IMR-90 (cell line): ENCODE results near the gene MTMR3. TPM values are rescaled to one million over a fixed set of nuclear protein-coding genes. Genes with fewer than 3 reads are reported as not detected.

Source experiments
- ATAC-seq: fragments of 200-7000 bp; cut with Tn5 transposase; 2 replicates; pipeline ENCODE4 v1.9.1; 2020; ENCODE audit warnings: low read depth, mild to moderate bottlenecking, moderate library complexity
- BruUV-seq: library from RNA; stranded (reverse); fragments of 400-500 nt; replicated peaks from 2 replicates; lab custom pipeline; 2021; lab: Mats Ljungman, UMichigan
- CTCF ChIA-PET: fragments of 300-600 bp; formaldehyde crosslinking; extraction: SDS; loops from one replicate; lab custom pipeline; 2021; ENCODE audit warnings: antibody characterized with exemption; lab: Yijun Ruan, JAX
- POLR2A ChIA-PET: fragments of 300-600 bp; sonication (Branson Sonifier 250); formaldehyde crosslinking; loops from one replicate; lab custom pipeline; 2022; ENCODE audit warnings: antibody characterized with exemption; ENCODE audit not compliant: unreplicated experiment; lab: Charles Lee
- DNase-seq: peaks from one replicate; pipeline ENCODE4 v3.0.0; 2013
- H2AFZ ChIP-seq: replicated peaks from 2 replicates; pipeline ENCODE3; 2013; ENCODE audit warnings: low read length, mild to moderate bottlenecking; ENCODE audit not compliant: poor library complexity
- H2AK5ac ChIP-seq: 2 replicates; pipeline ENCODE4 v1.6.1; 2013; ENCODE audit warnings: low read depth, low read length, inconsistent platforms
- H2AK9ac ChIP-seq: replicated peaks from 2 replicates; pipeline ENCODE3; 2013; ENCODE audit warnings: mild to moderate bottlenecking, low read depth, low read length, moderate library complexity; ENCODE audit not compliant: poor library complexity
- H2BK120ac ChIP-seq: 2 replicates; pipeline ENCODE4 v1.6.1; 2013; ENCODE audit warnings: low read depth, low read length, inconsistent platforms
- H2BK15ac ChIP-seq: 3 replicates; pipeline ENCODE4 v1.6.1; 2013; ENCODE audit warnings: low read depth, low read length, inconsistent platforms
- H2BK20ac ChIP-seq: 2 replicates; pipeline ENCODE4 v1.6.1; 2013; ENCODE audit warnings: low read depth, mild to moderate bottlenecking, inconsistent platforms, low read length, moderate library complexity
- H2BK5ac ChIP-seq: 2 replicates; pipeline ENCODE4 v1.6.1; 2013; ENCODE audit warnings: mild to moderate bottlenecking, low read depth, low read length, inconsistent platforms; ENCODE audit not compliant: poor library complexity, severe bottlenecking
- H3K14ac ChIP-seq: replicated peaks from 2 replicates; pipeline ENCODE4 v1.6.1; 2013; ENCODE audit warnings: low read depth, low read length, inconsistent platforms
- H3K18ac ChIP-seq: 2 replicates; pipeline ENCODE4 v1.6.1; 2013; ENCODE audit warnings: low read depth, low read length, control low read depth
- H3K23ac ChIP-seq: 2 replicates; pipeline ENCODE4 v1.6.1; 2013; ENCODE audit warnings: low read depth, low read length, inconsistent platforms
- H3K27ac ChIP-seq: 2 replicates; pipeline ENCODE4 v1.5.1; 2013; ENCODE audit warnings: mild to moderate bottlenecking, control low read depth, low read length; ENCODE audit not compliant: insufficient read depth
- H3K27me3 ChIP-seq: 2 replicates; pipeline ENCODE4 v1.6.1; 2013; ENCODE audit warnings: low read length; ENCODE audit not compliant: control insufficient read depth, insufficient read depth
- H3K36me3 ChIP-seq: 2 replicates; pipeline ENCODE4 v1.6.1; 2013; ENCODE audit warnings: low read length, mixed read lengths; ENCODE audit not compliant: control insufficient read depth, insufficient read depth
- H3K4ac ChIP-seq: 2 replicates; pipeline ENCODE4 v1.6.1; 2013; ENCODE audit warnings: low read depth, low read length, inconsistent platforms
- H3K4me1 ChIP-seq: 2 replicates; pipeline ENCODE4 v1.6.1; 2013; ENCODE audit warnings: low read length, mixed read lengths; ENCODE audit not compliant: control insufficient read depth, insufficient read depth
- H3K4me2 ChIP-seq: 2 replicates; pipeline ENCODE4 v1.6.1; 2013; ENCODE audit warnings: low read depth, mild to moderate bottlenecking, control low read depth, low read length, moderate library complexity
- H3K4me3 ChIP-seq: 2 replicates; pipeline ENCODE4 v1.5.1; 2013; ENCODE audit warnings: low read depth, mild to moderate bottlenecking, control low read depth, low read length, moderate library complexity; ENCODE audit not compliant: insufficient read depth
- H3K56ac ChIP-seq: 2 replicates; pipeline ENCODE4 v1.6.1; 2013; ENCODE audit warnings: low read length, inconsistent platforms; ENCODE audit not compliant: insufficient read depth; ENCODE audit errors: extremely low read depth
- H3K79me1 ChIP-seq, 2 experiments: 2 replicates each; pipeline ENCODE4 v1.6.1; 2013; ENCODE audit warnings: low read length in 2 of 2, inconsistent platforms in 1 of 2, low read depth in 1 of 2
- H3K9ac ChIP-seq: 2 replicates; pipeline ENCODE4 v1.6.1; 2013; ENCODE audit warnings: low read depth, low read length, control low read depth
- H3K9me1 ChIP-seq: 2 replicates; pipeline ENCODE4 v1.6.1; 2013; ENCODE audit warnings: low read length, inconsistent platforms; ENCODE audit not compliant: insufficient read depth
- H3K9me3 ChIP-seq: 2 replicates; pipeline ENCODE4 v1.6.1; 2013; ENCODE audit warnings: low read length; ENCODE audit not compliant: control insufficient read depth, insufficient read depth
- H4K20me1 ChIP-seq: 2 replicates; pipeline ENCODE4 v1.6.1; 2013; ENCODE audit warnings: low read length, inconsistent platforms; ENCODE audit not compliant: insufficient read depth
- H4K5ac ChIP-seq: 2 replicates; pipeline ENCODE4 v1.6.1; 2013; ENCODE audit warnings: mild to moderate bottlenecking, low read depth, low read length, control low read depth
- H4K8ac ChIP-seq, 2 experiments: 2 replicates each; pipeline ENCODE4 v1.6.1; 2013; ENCODE audit warnings: low read depth in 2 of 2, low read length in 2 of 2, control low read depth in 1 of 2, inconsistent platforms in 1 of 2
- H4K91ac ChIP-seq: 2 replicates; pipeline ENCODE4 v1.6.1; 2013; ENCODE audit warnings: low read depth, low read length, inconsistent platforms; ENCODE audit not compliant: insufficient read depth
- BHLHE40 ChIP-seq: fragments of 150-350 bp; IDR thresholded peaks from 2 replicates; pipeline ENCODE4 v1.6.1; 2016; ENCODE audit warnings: mild to moderate bottlenecking, low read depth, low read length
- CEBPB ChIP-seq: IDR thresholded peaks from 2 replicates; pipeline ENCODE4 v1.6.1; 2012; ENCODE audit warnings: low read depth, low read length, improper control_type of control experiment
- CHD1 ChIP-seq: IDR thresholded peaks from 2 replicates; pipeline ENCODE4 v1.6.1; 2012; ENCODE audit warnings: low read depth, low read length, improper control_type of control experiment
- CTCF ChIP-seq: conservative IDR thresholded peaks from 2 replicates; pipeline ENCODE4 v1.5.1; 2012; ENCODE audit warnings: mild to moderate bottlenecking, low read depth, low read length, improper control_type of control experiment
- FOS ChIP-seq: fragments of 150-350 bp; IDR thresholded peaks from 2 replicates; pipeline ENCODE4 v1.6.1; 2016; ENCODE audit warnings: low read depth, low read length
- MAFK ChIP-seq: IDR thresholded peaks from 2 replicates; pipeline ENCODE4 v1.6.1; 2012; ENCODE audit warnings: low read depth, low read length, improper control_type of control experiment
- MAZ ChIP-seq: IDR thresholded peaks from 2 replicates; pipeline ENCODE4 v1.6.1; 2012; ENCODE audit warnings: low read depth, mild to moderate bottlenecking, low read length, improper control_type of control experiment, moderate library complexity, borderline replicate concordance
- NFE2L2 ChIP-seq: fragments of 150-350 bp; IDR thresholded peaks from 2 replicates; pipeline ENCODE4 v1.6.1; 2016; ENCODE audit warnings: low read depth, mild to moderate bottlenecking, low read length
- POLR2A ChIP-seq: IDR thresholded peaks from 2 replicates; pipeline ENCODE4 v1.6.1; 2012; ENCODE audit warnings: mild to moderate bottlenecking, low read depth, low read length
- RAD21 ChIP-seq: IDR thresholded peaks from 2 replicates; pipeline ENCODE4 v1.6.1; 2012; ENCODE audit warnings: low read length, improper control_type of control experiment
- RCOR1 ChIP-seq: IDR thresholded peaks from 2 replicates; pipeline ENCODE4 v1.6.1; 2012; ENCODE audit warnings: mild to moderate bottlenecking, low read length, improper control_type of control experiment; ENCODE audit not compliant: insufficient replicate concordance
- RFX5 ChIP-seq: IDR thresholded peaks from 2 replicates; pipeline ENCODE4 v1.8.0; 2012; ENCODE audit warnings: low read depth, mild to moderate bottlenecking, low read length, moderate library complexity
- SMC3 ChIP-seq: fragments of 150-350 bp; IDR thresholded peaks from 2 replicates; pipeline ENCODE4 v1.6.1; 2016; ENCODE audit warnings: low read depth, mild to moderate bottlenecking, antibody characterized with exemption, low read length, moderate library complexity
- WGBS, 2 experiments: methylation state at CpG; one replicate each; pipeline versions ENCODE4 v1.1.5 to v1.1.7; 2013; ENCODE audit warnings: missing lambda C conversion rate in 2 of 2; ENCODE audit not compliant: insufficient read length in 1 of 2; ENCODE audit errors: extremely low coverage in 2 of 2; 5-methylcytosine and 5-hydroxymethylcytosine counted together
- dilution Hi-C: fragments of 300-500 bp; cut with HindIII; formaldehyde crosslinking; loops from one replicate; pipeline ENCODE4 v1.14.3; 2018; ENCODE audit warnings: low sequenced_read_pairs; ENCODE audit not compliant: unreplicated experiment
- in situ Hi-C: fragments of 300-500 bp; cut with MboI; formaldehyde crosslinking; loops from 3 replicates; pipeline ENCODE4 v1.14.3; 2019; ENCODE audit warnings: low sequenced_read_pairs, inconsistent platforms, mixed read lengths
- intact Hi-C: fragments of 100-400 bp; cut with micrococcal nuclease; formaldehyde crosslinking; loops from 2 replicates; pipeline ENCODE4 v1.10.0; 2022
- polyA plus RNA-seq, 3 experiments: library from polyadenylated mRNA; depleted of rRNA; stranded (reverse); fragments of >200 nt; gene quantifications; 2 replicates each; pipeline ENCODE4 v1.2.3, GENCODE V29; 2012; ENCODE audit warnings: low replicate concordance in 1 of 3
- total RNA-seq: library from RNA; depleted of rRNA; stranded (reverse); fragments of >200 nt; gene quantifications from 2 replicates; pipeline ENCODE4 v1.2.3, GENCODE V29; 2012
- TF ChIP-seq, protein P1 (sequence below): fragments of 150-350 bp; IDR thresholded peaks from 2 replicates; pipeline ENCODE4 v1.6.1; 2016; ENCODE audit warnings: low read depth, mild to moderate bottlenecking, low read length, moderate library complexity, borderline replicate concordance

Gene MTMR3
- total and polyA plus RNA-seq, 2 of the 4 experiments (the other 2 are of a cell fraction), result 21.3 to 29.4 TPM

DNA sequence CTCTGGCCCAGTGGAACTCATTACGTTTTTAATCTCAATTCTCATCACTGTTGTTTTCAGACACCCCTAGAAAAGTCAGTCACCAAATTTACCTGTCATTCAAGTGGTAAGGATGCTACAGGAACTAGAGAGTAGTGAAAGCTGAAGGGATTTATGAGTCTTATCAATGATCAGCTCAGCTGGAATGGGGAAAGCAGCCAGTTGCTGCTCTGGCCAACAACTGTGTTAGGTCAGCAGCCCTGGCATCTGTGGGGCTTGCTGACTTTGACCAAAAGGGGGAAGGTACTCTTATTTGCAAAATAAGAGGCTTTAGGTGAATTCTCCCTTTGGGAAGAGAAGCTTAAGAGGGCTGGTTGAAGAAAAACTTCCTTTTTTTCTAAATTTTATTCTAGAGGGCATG is 121.1 kb downstream of the MTMR3 start:
- H4K8ac ChIP-seq, result no peak overlapping the region
- intact Hi-C loops, result loop anchor here (2.0 kb wide), 1 partner anchor 313 kb away; no protein-coding TSS in a partner anchor
- H2AK9ac ChIP-seq, result no peak overlapping the region
- POLR2A ChIA-PET, result no interaction called here
- dilution Hi-C loops, result no loop called here
- H2BK120ac ChIP-seq, result no peak overlapping the region
- no peak overlapping the region for H2AK5ac ChIP-seq
- TF ChIP-seq NFE2L2 (no peak), RCOR1 (no peak), CHD1 (no peak), MAFK (no peak), CEBPB (no peak), CTCF (no peak), SMC3 (no peak), FOS (no peak), BHLHE40 (no peak), RFX5 (no peak), RAD21 (no peak), POLR2A (no peak), MAZ (no peak)
- TF ChIP-seq, protein P1, sequence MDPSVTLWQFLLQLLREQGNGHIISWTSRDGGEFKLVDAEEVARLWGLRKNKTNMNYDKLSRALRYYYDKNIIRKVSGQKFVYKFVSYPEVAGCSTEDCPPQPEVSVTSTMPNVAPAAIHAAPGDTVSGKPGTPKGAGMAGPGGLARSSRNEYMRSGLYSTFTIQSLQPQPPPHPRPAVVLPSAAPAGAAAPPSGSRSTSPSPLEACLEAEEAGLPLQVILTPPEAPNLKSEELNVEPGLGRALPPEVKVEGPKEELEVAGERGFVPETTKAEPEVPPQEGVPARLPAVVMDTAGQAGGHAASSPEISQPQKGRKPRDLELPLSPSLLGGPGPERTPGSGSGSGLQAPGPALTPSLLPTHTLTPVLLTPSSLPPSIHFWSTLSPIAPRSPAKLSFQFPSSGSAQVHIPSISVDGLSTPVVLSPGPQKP, result no peak
- H3K79me1 ChIP-seq, result peaks cover 4 to 22% of the 10 kb centered on the region in 2 experiments; a peak in 3 of 4 replicates
- H4K20me1 ChIP-seq, result peaks cover 12% of the 10 kb centered on the region; the same call in 1 of the 2 replicates
- no peaks in the 10 kb centered on the region for H3K27me3 ChIP-seq
- no peak overlapping the region for H3K4me2 ChIP-seq
- in situ Hi-C loops, result loop anchor here (10.0 kb wide), 1 partner anchor 369 kb away; no protein-coding TSS in a partner anchor
- peak; percentile 19 for DNase-seq
- CTCF ChIA-PET, result no interaction called here
- no peak overlapping the region for H3K18ac ChIP-seq
- H3K23ac ChIP-seq, result no peak overlapping the region
- ATAC-seq, result no peak
- no peak overlapping the region for H3K4ac ChIP-seq
- H3K9ac ChIP-seq, result no peak overlapping the region
- no peak overlapping the region for H3K4me3 ChIP-seq
- no peaks in the 10 kb centered on the region for H3K9me3 ChIP-seq
- no peak overlapping the region for H2BK15ac ChIP-seq
- peaks cover 19% of the 10 kb centered on the region for H3K36me3 ChIP-seq
- no peak overlapping the region for H4K91ac ChIP-seq
- H3K9me1 ChIP-seq, result peaks cover 4% of the 10 kb centered on the region; the same call in 1 of the 2 replicates
- no peak overlapping the region for H3K14ac ChIP-seq
- no peak overlapping the region for H4K5ac ChIP-seq
- BruUV-seq, result no TSS peak
- WGBS, 2 experiments, result no CpG with 5 or more reads among the region's 1 CpG
- H2BK5ac ChIP-seq, result no peak overlapping the region
- H2BK20ac ChIP-seq, result no peak overlapping the region
- H3K4me1 ChIP-seq, result peaks cover 7% of the 10 kb centered on the region
- no peak overlapping the region for H2AFZ ChIP-seq
- no peak overlapping the region for H3K27ac ChIP-seq
- no peak overlapping the region for H3K56ac ChIP-seq
